NT2/D1 (cell line): ENCODE measurements around the gene ZPLD1.

Source experiments
- DNase-seq: peaks from one replicate; pipeline ENCODE4 v3.0.0-alpha.2; 2011; ENCODE audit warnings: low read depth, low spot score
- H3K27me3 ChIP-seq: 2 replicates; pipeline ENCODE4 v1.6.0; 2011; ENCODE audit warnings: mild to moderate bottlenecking; ENCODE audit not compliant: insufficient read length, insufficient read depth
- H3K36me3 ChIP-seq: 2 replicates; pipeline ENCODE4 v1.6.1; 2011; ENCODE audit warnings: mild to moderate bottlenecking, low read length, mixed read lengths; ENCODE audit not compliant: insufficient read depth, insufficient read length
- H3K4me1 ChIP-seq: 2 replicates; pipeline ENCODE4 v1.5.1; 2011; ENCODE audit not compliant: insufficient read depth, insufficient read length
- H3K4me3 ChIP-seq: 2 replicates; pipeline ENCODE4 v1.5.1; 2011; ENCODE audit warnings: low read depth; ENCODE audit not compliant: insufficient read length
- H3K9ac ChIP-seq: 2 replicates; pipeline ENCODE4 v1.6.0; 2011; ENCODE audit warnings: low read depth; ENCODE audit not compliant: insufficient read length
- H3K9me3 ChIP-seq: 2 replicates; pipeline ENCODE4 v1.5.1; 2011; ENCODE audit warnings: mild to moderate bottlenecking, low read length; ENCODE audit not compliant: insufficient read depth
- SUZ12 ChIP-seq: IDR thresholded peaks from 2 replicates; pipeline ENCODE4 v1.6.1; 2011; ENCODE audit not compliant: insufficient read length, insufficient read depth; ENCODE audit errors: extremely low read depth
- YY1 ChIP-seq: IDR thresholded peaks from 2 replicates; pipeline ENCODE4 v1.6.1; 2011; ENCODE audit not compliant: insufficient read length, insufficient read depth
- ZNF274 ChIP-seq: IDR thresholded peaks from 2 replicates; pipeline ENCODE4 v1.6.1; 2011; ENCODE audit warnings: mild to moderate bottlenecking, low read depth, low read length

Gene ZPLD1

DNA sequence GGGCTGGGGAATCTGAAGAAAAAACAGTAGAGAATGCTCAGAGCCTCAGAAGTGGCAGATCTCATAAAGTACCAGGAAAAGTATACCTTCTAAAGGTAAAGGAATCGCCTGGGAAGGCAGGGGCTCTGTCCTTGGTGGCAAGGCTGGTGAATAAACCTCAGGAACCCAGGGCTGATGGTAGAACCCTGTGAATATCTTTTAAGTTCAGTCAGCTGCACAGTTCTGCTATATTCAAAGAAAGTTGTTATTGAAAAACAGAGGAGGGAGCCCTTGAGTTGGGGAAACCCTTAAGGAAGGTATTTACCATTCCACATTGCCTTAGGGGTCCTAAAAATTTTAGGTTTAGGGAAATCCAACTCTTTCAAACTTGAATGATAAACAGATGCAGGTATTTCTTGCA is 31.2 kb downstream of the ZPLD1 start:
- no peaks in the 10 kb centered on the region for H3K4me1 ChIP-seq
- no peaks in the 10 kb centered on the region for H3K27me3 ChIP-seq
- no peaks in the 10 kb centered on the region for H3K9me3 ChIP-seq
- H3K9ac ChIP-seq = no peak overlapping the region
- no peaks in the 10 kb centered on the region for H3K36me3 ChIP-seq
- no peak overlapping the region for H3K4me3 ChIP-seq
- TF ChIP-seq ZNF274 (no peak), YY1 (no peak), SUZ12 (no peak)
- DNase-seq = no peak

DNA sequence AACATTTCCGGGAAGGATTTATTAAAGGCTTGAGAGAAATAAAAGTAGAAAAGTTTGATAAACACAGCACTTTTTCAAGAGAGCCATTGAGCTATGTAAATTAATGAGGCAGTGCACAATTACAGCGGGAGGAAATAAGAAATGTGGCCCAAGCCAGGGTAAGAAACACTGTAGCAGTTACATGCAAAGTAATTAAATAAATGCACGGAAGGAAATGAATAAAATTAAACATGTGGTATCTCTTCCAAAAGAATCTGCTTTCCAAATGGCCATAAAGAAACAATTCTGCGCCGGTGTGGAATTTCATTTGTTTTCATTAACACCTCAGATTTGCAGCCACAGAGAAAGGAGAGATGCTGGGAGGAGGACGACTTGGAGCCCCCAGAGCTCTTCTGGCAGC is 35.3 kb downstream of the ZPLD1 start:
- Histone ChIP-seq H3K9me3 (no peaks in the 10 kb centered on the region), H3K27me3 (no peaks in the 10 kb centered on the region), H3K4me3 (no peak overlapping the region), H3K36me3 (no peaks in the 10 kb centered on the region), H3K9ac (no peak overlapping the region), H3K4me1 (no peaks in the 10 kb centered on the region)
- DNase-seq = no peak
- TF ChIP-seq SUZ12 (no peak), YY1 (no peak), ZNF274 (no peak)

- Histone ChIP-seq H3K4me1 (no peaks in the 10 kb centered on the region), H3K4me3 (no peak overlapping the region), H3K36me3 (no peaks in the 10 kb centered on the region), H3K27me3 (no peaks in the 10 kb centered on the region), H3K9ac (no peak overlapping the region), H3K9me3 (no peaks in the 10 kb centered on the region)
- TF ChIP-seq SUZ12 = no peak
- no peak for TF ChIP-seq YY1
- TF ChIP-seq ZNF274 = no peak
- peak; percentile 3 for DNase-seq
Measured at GRCh38 chr3:102471001-102471400, 36.2 kb downstream of the ZPLD1 start.

DNA sequence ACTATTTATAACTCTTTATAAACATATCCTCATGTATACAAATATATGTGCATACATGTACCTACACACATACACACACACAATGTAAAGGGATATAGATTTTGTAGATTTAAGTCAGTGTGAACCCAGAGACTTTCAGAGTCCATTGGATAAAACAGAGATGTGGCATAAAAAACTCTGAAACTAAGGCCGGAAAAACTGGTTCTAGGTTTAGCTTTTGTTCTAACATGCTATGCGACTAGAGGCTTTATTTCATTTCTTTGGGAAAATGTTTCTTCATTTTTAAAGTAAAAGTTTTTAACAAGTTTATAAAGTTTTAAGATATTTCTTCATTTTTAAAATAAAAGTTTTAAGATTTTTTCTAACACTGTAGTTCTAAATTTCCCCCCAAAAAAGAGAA is 36.7 kb downstream of the ZPLD1 start:
- no peak overlapping the region for H3K4me3 ChIP-seq
- H3K36me3 ChIP-seq = no peaks in the 10 kb centered on the region
- H3K27me3 ChIP-seq = no peaks in the 10 kb centered on the region
- TF ChIP-seq YY1 = no peak
- TF ChIP-seq SUZ12 = no peak
- TF ChIP-seq ZNF274 = no peak
- no peaks in the 10 kb centered on the region for H3K9me3 ChIP-seq
- DNase-seq = no peak
- H3K9ac ChIP-seq = no peak overlapping the region
- H3K4me1 ChIP-seq = no peaks in the 10 kb centered on the region

DNA sequence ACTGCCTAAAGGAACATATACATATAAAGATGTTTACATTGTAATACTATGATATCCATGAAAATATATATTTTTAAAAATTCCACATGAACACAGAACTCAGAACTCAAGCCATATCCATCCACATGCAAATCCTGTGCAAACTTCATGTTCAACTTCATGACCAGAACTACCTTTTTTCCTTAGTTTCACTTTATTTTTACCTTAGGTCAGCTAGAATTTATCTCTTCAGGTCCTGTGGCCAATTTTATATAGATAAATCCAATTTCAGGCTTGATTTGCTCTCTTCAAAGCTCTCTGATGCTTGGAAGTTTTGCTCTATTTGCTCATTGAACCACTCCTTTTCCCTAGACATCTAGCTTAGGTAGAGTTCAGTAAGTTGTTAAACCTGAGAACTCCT is 38.8 kb downstream of the ZPLD1 start:
- DNase-seq = no peak
- TF ChIP-seq ZNF274 (no peak), YY1 (no peak), SUZ12 (no peak)

GRCh38 chr3:102474207-102474606 is 39.4 kb downstream of the ZPLD1 start:
- Histone ChIP-seq H3K4me1 (no peaks in the 10 kb centered on the region), H3K4me3 (no peak overlapping the region), H3K9me3 (no peaks in the 10 kb centered on the region), H3K9ac (no peak overlapping the region), H3K36me3 (no peaks in the 10 kb centered on the region), H3K27me3 (no peaks in the 10 kb centered on the region)
- DNase-seq = no peak
- TF ChIP-seq YY1 = no peak
- TF ChIP-seq SUZ12 = no peak
- no peak for TF ChIP-seq ZNF274

More for the DNA sequence above, 38.8 kb downstream of the ZPLD1 start:
- Histone ChIP-seq H3K9me3 (no peaks in the 10 kb centered on the region), H3K27me3 (no peaks in the 10 kb centered on the region), H3K4me3 (no peak overlapping the region), H3K9ac (no peak overlapping the region), H3K36me3 (no peaks in the 10 kb centered on the region), H3K4me1 (no peaks in the 10 kb centered on the region)

DNA sequence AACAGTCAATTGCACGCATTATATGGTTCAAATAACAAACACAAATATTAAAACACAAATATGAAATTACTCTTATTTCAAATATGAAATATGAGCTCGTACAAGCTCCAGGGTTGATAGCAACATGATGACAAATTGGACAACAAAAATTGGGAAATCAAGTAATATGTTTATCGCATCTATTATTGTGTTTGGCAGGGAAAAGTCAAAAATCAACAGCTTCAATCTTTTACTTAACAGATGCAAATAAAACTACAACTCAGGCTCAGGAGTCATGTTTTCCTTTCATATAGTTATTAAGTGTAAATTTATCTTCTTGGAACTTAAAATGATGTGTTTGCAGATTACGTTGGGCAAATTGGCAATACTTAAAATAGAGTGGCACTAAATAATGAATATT is 41.4 kb downstream of the ZPLD1 start:
- no peak for TF ChIP-seq ZNF274
- TF ChIP-seq SUZ12 = no peak
- TF ChIP-seq YY1 = no peak
- Histone ChIP-seq H3K4me1 (no peaks in the 10 kb centered on the region), H3K9me3 (no peaks in the 10 kb centered on the region), H3K27me3 (no peaks in the 10 kb centered on the region), H3K4me3 (no peak overlapping the region), H3K9ac (no peak overlapping the region), H3K36me3 (no peaks in the 10 kb centered on the region)
- DNase-seq = no peak

DNA sequence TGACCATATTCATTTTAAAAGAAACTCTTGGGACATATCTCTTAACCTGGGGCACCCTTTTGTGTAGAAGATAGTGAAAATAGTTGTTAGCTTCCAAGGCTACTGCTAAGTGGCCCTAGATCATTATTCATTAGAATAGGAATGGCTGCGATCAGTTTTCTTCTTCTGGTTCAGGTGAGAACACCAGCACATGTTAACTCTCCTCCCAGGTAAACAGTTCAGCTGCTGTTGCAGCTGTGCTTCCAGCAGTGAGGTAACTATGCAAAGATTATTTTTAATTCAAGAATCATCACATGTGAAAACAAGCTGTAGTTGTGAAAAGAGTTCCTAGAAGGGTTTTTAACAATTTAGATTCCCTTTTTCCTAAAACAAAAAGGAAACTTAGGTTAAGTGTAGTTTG is 43.3 kb downstream of the ZPLD1 start:
- DNase-seq = no peak
- no peak for TF ChIP-seq YY1
- TF ChIP-seq SUZ12 = no peak
- TF ChIP-seq ZNF274 = no peak
- Histone ChIP-seq H3K4me1 (no peaks in the 10 kb centered on the region), H3K4me3 (no peak overlapping the region), H3K9ac (no peak overlapping the region), H3K9me3 (no peaks in the 10 kb centered on the region), H3K36me3 (no peaks in the 10 kb centered on the region), H3K27me3 (no peaks in the 10 kb centered on the region)
